Mesothelial cell of epicardium (in vitro differentiated cells): Measurements from ENCODE around the gene APP. TPM values are rescaled to one million over a fixed set of nuclear protein-coding genes. Genes with fewer than 3 reads are reported as not detected.

ENCODE experiments used
- DNase-seq, 2 experiments: peaks; one replicate each; pipeline ENCODE4 v3.0.0; 2021; ENCODE audit warnings: low spot score in 2 of 2; ENCODE audit not compliant: unreplicated experiment in 2 of 2
- H3K27ac Mint-ChIP-seq: 2 replicates; pipeline ENCODE4 v1.8.0; 2021; ENCODE audit warnings: mixed read lengths
- H3K27me3 Mint-ChIP-seq: 2 replicates; pipeline ENCODE4 v1.8.0; 2021; ENCODE audit warnings: low read depth, mixed read lengths
- H3K36me3 Mint-ChIP-seq: 2 replicates; pipeline ENCODE4 v1.8.0; 2021; ENCODE audit warnings: mixed read lengths
- H3K4me1 Mint-ChIP-seq: 2 replicates; pipeline ENCODE4 v1.8.0; 2021; ENCODE audit warnings: mixed read lengths
- H3K4me3 Mint-ChIP-seq: 2 replicates; pipeline ENCODE4 v1.8.0; 2021; ENCODE audit warnings: mild to moderate bottlenecking, moderate library complexity, mixed read lengths
- H3K9me3 Mint-ChIP-seq: 2 replicates; pipeline ENCODE4 v1.8.0; 2021; ENCODE audit warnings: mixed read lengths
- total RNA-seq: library from RNA; stranded (reverse); gene quantifications from 3 replicates; pipeline ENCODE4 v1.2.1, GENCODE V29; 2021
- TF ChIP-seq, protein P1 (sequence below): fragments of 200-600 bp; sonication (generic); IDR thresholded peaks from one replicate; pipeline ENCODE4 v1.5.0; 2021; ENCODE audit warnings: antibody characterized with exemption; ENCODE audit not compliant: unreplicated experiment

APP gene
- total RNA-seq, 1 donor from 2014 or later = 495 TPM

DNA sequence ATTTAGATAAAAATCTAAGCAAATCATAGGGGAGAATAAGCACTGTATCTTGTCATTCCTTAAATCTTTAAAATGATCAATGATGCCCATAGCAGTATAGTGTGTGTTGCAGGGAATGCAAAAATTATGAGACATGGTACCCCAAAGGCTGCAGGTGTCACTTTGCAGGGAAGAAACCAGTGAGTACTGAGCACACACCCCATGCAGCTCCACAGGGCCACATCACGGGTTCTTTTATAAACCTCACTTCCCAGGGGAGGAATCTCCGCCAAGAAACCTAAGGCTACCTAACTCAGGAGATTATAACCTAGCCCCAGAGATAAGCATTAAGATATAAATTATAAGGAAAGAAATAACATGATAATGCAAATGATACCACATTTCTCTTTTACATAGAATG, 115.6 kb downstream of the APP start:
- TF ChIP-seq, protein P1, sequence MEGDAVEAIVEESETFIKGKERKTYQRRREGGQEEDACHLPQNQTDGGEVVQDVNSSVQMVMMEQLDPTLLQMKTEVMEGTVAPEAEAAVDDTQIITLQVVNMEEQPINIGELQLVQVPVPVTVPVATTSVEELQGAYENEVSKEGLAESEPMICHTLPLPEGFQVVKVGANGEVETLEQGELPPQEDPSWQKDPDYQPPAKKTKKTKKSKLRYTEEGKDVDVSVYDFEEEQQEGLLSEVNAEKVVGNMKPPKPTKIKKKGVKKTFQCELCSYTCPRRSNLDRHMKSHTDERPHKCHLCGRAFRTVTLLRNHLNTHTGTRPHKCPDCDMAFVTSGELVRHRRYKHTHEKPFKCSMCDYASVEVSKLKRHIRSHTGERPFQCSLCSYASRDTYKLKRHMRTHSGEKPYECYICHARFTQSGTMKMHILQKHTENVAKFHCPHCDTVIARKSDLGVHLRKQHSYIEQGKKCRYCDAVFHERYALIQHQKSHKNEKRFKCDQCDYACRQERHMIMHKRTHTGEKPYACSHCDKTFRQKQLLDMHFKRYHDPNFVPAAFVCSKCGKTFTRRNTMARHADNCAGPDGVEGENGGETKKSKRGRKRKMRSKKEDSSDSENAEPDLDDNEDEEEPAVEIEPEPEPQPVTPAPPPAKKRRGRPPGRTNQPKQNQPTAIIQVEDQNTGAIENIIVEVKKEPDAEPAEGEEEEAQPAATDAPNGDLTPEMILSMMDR = no peak
- Mint-ChIP-seq H3K27ac (no peak overlapping the region), H3K4me1 (peaks cover 10% of the 10 kb centered on the region), H3K36me3 (peaks cover 21% of the 10 kb centered on the region), H3K9me3 (no peaks in the 10 kb centered on the region), H3K27me3 (no peaks in the 10 kb centered on the region), H3K4me3 (no peak overlapping the region)
- DNase-seq = no peak

DNA sequence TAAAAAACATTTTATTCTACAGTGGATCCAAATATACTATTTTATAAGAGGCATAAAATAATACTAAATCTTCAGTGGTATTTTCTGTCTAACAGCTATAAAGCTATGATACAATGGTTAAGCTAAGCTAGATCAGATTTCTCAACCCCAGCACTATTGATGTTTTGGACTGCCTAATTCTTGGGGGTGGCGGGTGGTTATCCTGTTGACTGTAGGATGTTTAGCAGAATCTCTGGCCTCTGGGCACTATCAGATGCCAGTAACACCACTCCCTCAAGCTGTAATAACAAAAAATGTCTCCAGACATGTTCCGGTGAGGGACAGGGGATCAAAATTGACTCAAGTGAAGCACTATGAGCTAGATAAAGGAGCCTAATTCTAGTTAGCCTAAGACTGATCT, 118.5 kb downstream of the APP start:
- DNase-seq = no peak
- H3K9me3 Mint-ChIP-seq = no peaks in the 10 kb centered on the region
- H3K36me3 Mint-ChIP-seq = peaks cover 33% of the 10 kb centered on the region
- H3K27me3 Mint-ChIP-seq = no peaks in the 10 kb centered on the region
- no peak overlapping the region for H3K4me3 Mint-ChIP-seq
- no peak overlapping the region for H3K27ac Mint-ChIP-seq
- TF ChIP-seq, protein P1 = no peak
- peaks cover 9% of the 10 kb centered on the region for H3K4me1 Mint-ChIP-seq

DNA sequence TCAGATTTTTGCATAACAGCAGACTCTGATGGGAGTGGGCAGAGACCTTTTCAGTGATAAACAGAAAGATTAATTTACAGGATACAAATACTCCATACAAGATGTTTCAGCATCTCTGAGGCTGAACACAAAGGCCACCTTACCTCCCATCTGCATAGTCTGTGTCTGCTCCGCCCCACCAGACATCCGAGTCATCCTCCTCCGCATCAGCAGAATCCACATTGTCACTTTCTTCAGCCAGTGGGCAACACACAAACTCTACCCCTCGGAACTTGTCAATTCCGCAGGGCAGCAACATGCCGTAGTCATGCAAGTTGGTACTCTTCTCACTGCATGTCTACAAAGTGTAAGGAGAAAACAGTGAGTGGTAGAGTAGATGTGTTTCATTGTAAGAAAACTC, 119.7 kb downstream of the APP start:
- Mint-ChIP-seq H3K4me1 (peaks cover 9% of the 10 kb centered on the region), H3K36me3 (peaks cover 43% of the 10 kb centered on the region), H3K27ac (no peak overlapping the region), H3K27me3 (no peaks in the 10 kb centered on the region), H3K4me3 (no peak overlapping the region), H3K9me3 (peaks cover 7% of the 10 kb centered on the region)
- no peak for DNase-seq
- TF ChIP-seq, protein P1 = no peak

DNA sequence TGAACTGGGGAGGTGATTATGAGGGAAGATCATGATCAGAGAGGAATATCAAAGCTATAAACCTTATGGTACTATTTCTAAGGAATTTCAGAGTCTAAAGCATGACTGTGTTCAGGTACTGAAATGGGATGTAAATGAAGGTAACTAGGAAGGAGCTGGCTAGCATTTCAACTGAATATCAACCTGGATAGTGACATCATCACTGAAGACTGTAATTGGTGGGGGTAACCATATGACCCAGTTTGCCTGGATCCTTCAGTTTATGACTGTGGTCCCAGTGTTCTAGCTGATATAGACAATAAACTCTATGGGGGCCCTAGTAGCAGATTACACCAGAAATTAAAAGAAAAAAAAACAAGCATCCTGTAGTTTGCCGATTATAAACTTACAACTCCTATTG, 120.8 kb downstream of the APP start:
- DNase-seq = no peak
- Mint-ChIP-seq H3K4me3 (no peak overlapping the region), H3K27ac (no peak overlapping the region), H3K4me1 (peaks cover 5% of the 10 kb centered on the region), H3K36me3 (peaks cover 49% of the 10 kb centered on the region), H3K9me3 (peaks cover 10% of the 10 kb centered on the region), H3K27me3 (no peaks in the 10 kb centered on the region)
- TF ChIP-seq, protein P1 = no peak

DNA sequence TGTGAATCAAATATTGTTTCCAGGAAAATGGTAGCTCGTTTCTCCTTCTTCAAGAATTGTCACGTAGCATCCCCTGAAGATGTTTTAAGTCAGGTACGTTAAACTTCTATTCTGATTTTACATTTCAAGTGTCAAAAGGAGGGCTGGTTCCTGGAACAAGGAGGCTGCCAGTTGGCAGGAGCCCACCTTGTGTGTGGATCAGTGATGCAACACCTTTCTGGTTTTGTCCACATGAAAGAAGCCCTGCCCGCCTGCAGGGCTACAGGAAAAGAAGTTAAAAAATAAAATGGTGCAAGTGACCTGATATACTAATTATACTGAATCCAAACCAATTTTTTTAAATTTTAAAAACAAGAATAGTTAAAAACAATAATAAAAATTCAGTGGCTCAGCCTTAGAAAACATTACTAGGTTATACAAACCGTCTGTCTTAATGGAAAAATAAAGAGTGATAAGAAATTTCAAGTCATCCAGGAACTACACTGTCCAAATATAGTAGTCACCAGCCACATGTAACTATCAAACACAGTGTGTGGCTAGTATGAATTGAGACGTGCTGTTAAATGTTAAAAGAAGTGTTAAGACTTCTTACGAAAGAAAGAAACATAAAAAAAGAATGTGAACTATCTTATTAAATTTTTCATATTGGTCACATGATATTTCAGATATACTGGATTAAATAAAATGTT, 123.1 kb downstream of the APP start:
- H3K27me3 Mint-ChIP-seq = no peaks in the 10 kb centered on the region
- no peak for DNase-seq
- H3K4me1 Mint-ChIP-seq = no peaks in the 10 kb centered on the region
- H3K4me3 Mint-ChIP-seq = no peak overlapping the region
- peaks cover 10% of the 10 kb centered on the region for H3K9me3 Mint-ChIP-seq
- peaks cover 54% of the 10 kb centered on the region for H3K36me3 Mint-ChIP-seq
- no peak overlapping the region for H3K27ac Mint-ChIP-seq
- TF ChIP-seq, protein P1 = no peak
